Measurements from ENCODE around the gene CRIP2. TPM values are rescaled to one million over a fixed set of nuclear protein-coding genes. Genes with fewer than 3 reads are reported as not detected.

Gene CRIP2
- total RNA-seq, 5 donors from 2014 or later (not counting 1 experiment from before 2014, with no cell fraction given): 6.4 to 38.7 (median 19.7) TPM

- no peaks in the 10 kb centered on the region for H3K36me3 ChIP-seq (ENCODE audit: control insufficient read depth in 2 of 2, extremely low read depth in 1 of 2, insufficient read depth in 1 of 2, low read length in 1 of 2)
- peaks cover 53 to 63% (median 53%) of the 10 kb centered on the region in 3 donors for H3K4me1 Mint-ChIP-seq
- DNase-seq: no peak
Measured at GRCh38 chr14:105482486-105483110, 8.0 kb downstream of the CRIP2 start.

GRCh38 chr14:105483300-105484068, 8.9 kb downstream of the CRIP2 start:
- Histone ChIP-seq H3K4me1 (ENCODE audit: control insufficient read depth in 1 of 2, extremely low read depth in 1 of 2, insufficient read depth in 2 of 2, low read length in 2 of 2) (peaks cover 29 to 92% of the 10 kb centered on the region in 2 experiments), H3K36me3 (ENCODE audit: control insufficient read depth in 2 of 2, extremely low read depth in 1 of 2, insufficient read depth in 1 of 2, low read length in 1 of 2) (peaks cover 0 to under 1% of the 10 kb centered on the region in 2 donors), H3K27ac (ENCODE audit: low read length) (peak overlapping the region; percentile 100), H3K27me3 (replicated peaks in 1 of 2; ENCODE audit: control insufficient read depth in 2 of 2, extremely low read depth in 1 of 2, insufficient read depth in 2 of 2, low read length in 1 of 2) (peaks cover 0 to 6% of the 10 kb centered on the region in 2 experiments), H3K9me3 (no peaks in the 10 kb centered on the region), H3K4me3 (ENCODE audit: control insufficient read depth in 1 of 2, extremely low read depth in 1 of 2, low read length in 1 of 2) (no peak overlapping the region)
- H3K27me3 Mint-ChIP-seq: no peaks in the 10 kb centered on the region
- ATAC-seq (replicated peaks in 1 of 4) (no peak), DNase-seq (peak in 1 of 35 experiments; percentile 20)
- ChIA-PET POLR2A (no interaction called here), CTCF (no interaction called here)
- WGBS (ENCODE audit: insufficient coverage): 96% methylated on average over 14 of the region's 18 CpGs
- H3K4me3 Mint-ChIP-seq: peak overlapping the region in 1 of 3 donors; percentile 79
- H3K36me3 Mint-ChIP-seq: no peaks in the 10 kb centered on the region
- peak overlapping the region; percentile 99 to 100 for H3K27ac Mint-ChIP-seq
- no peaks in the 10 kb centered on the region for H3K9me3 Mint-ChIP-seq
- peaks cover 54 to 64% (median 56%) of the 10 kb centered on the region in 3 donors for H3K4me1 Mint-ChIP-seq

More at GRCh38 chr14:105482486-105483110, 8.0 kb downstream of the CRIP2 start:
- Mint-ChIP-seq H3K9me3 (no peaks in the 10 kb centered on the region), H3K4me3 (peak overlapping the region; percentile 71 to 79 (median 76)), H3K27me3 (no peaks in the 10 kb centered on the region), H3K27ac (peak overlapping the region; percentile 99 to 100), H3K36me3 (no peaks in the 10 kb centered on the region)
- no peak for ATAC-seq (replicated peaks in 1 of 4)
- Histone ChIP-seq H3K4me1 (ENCODE audit: control insufficient read depth in 1 of 2, extremely low read depth in 1 of 2, insufficient read depth in 2 of 2, low read length in 2 of 2) (peaks cover 29 to 92% of the 10 kb centered on the region in 2 experiments), H3K9me3 (no peaks in the 10 kb centered on the region), H3K4me3 (ENCODE audit: control insufficient read depth in 1 of 2, extremely low read depth in 1 of 2, low read length in 1 of 2) (peak overlapping the region; percentile 17 to 55), H3K27me3 (replicated peaks in 1 of 2; ENCODE audit: control insufficient read depth in 2 of 2, extremely low read depth in 1 of 2, insufficient read depth in 2 of 2, low read length in 1 of 2) (peaks cover 0 to 6% of the 10 kb centered on the region in 2 experiments), H3K27ac (ENCODE audit: low read length) (peak overlapping the region; percentile 100)
- ChIA-PET POLR2A (interaction anchor here in 1 of 2 donors (1.1 kb wide), 1 partner anchor 144 kb away, joined by 5 read pairs; no protein-coding TSS in a partner anchor), CTCF (interaction anchor here (0.6 to 2.7 kb wide), 3 partner anchors 8 to 417 kb away, joined by 3 to 74 read pairs (median 9); partner anchors contain the start of genes GPR132 (in 1 of the 2) and TEDC1 (in 1 of the 2))
- WGBS (ENCODE audit: insufficient coverage): 92% methylated on average over 13 of the region's 18 CpGs

GRCh38 chr14:105484069-105484996, 9.7 kb downstream of the CRIP2 start:
- H3K27me3 ChIP-seq (replicated peaks in 1 of 2; ENCODE audit: control insufficient read depth in 2 of 2, extremely low read depth in 1 of 2, insufficient read depth in 2 of 2, low read length in 1 of 2): peaks cover 0 to 4% of the 10 kb centered on the region in 2 experiments
- ChIA-PET CTCF (no interaction called here), POLR2A (no interaction called here)
- H3K9me3 Mint-ChIP-seq: no peaks in the 10 kb centered on the region
- no peaks in the 10 kb centered on the region for H3K27me3 Mint-ChIP-seq
- peaks cover 34 to 95% of the 10 kb centered on the region in 2 experiments for H3K4me1 ChIP-seq (ENCODE audit: control insufficient read depth in 1 of 2, extremely low read depth in 1 of 2, insufficient read depth in 2 of 2, low read length in 2 of 2)
- peak overlapping the region; percentile 15 to 87 (median 35) for H3K4me3 Mint-ChIP-seq
- H3K27ac ChIP-seq (ENCODE audit: low read length): peak overlapping the region; percentile 100
- ATAC-seq (replicated peaks in 1 of 4) (no peak), DNase-seq (peak in 32 of 35 experiments; percentile 33 to 79 (median 51))
- H3K36me3 Mint-ChIP-seq: peaks cover 1% of the 10 kb centered on the region
- H3K4me3 ChIP-seq (ENCODE audit: control insufficient read depth in 1 of 2, extremely low read depth in 1 of 2, low read length in 1 of 2): no peak overlapping the region
- H3K27ac Mint-ChIP-seq: peak overlapping the region; percentile 91 to 95
- H3K36me3 ChIP-seq (ENCODE audit: control insufficient read depth in 2 of 2, extremely low read depth in 1 of 2, insufficient read depth in 1 of 2, low read length in 1 of 2): peaks cover 0 to 6% of the 10 kb centered on the region in 2 donors
- H3K4me1 Mint-ChIP-seq: peaks cover 60 to 69% (median 62%) of the 10 kb centered on the region in 3 donors
- H3K9me3 ChIP-seq: no peaks in the 10 kb centered on the region
- WGBS (ENCODE audit: insufficient coverage): 73% methylated on average over 15 of the region's 20 CpGs

GRCh38 chr14:105484997-105485393, 10.4 kb downstream of the CRIP2 start:
- no peak for ATAC-seq (replicated peaks in 1 of 4)
- Histone ChIP-seq H3K27me3 (replicated peaks in 1 of 2; ENCODE audit: control insufficient read depth in 2 of 2, extremely low read depth in 1 of 2, insufficient read depth in 2 of 2, low read length in 1 of 2) (no peaks in the 10 kb centered on the region), H3K4me3 (ENCODE audit: control insufficient read depth in 1 of 2, extremely low read depth in 1 of 2, low read length in 1 of 2) (no peak overlapping the region), H3K36me3 (ENCODE audit: control insufficient read depth in 2 of 2, extremely low read depth in 1 of 2, insufficient read depth in 1 of 2, low read length in 1 of 2) (peaks cover 0 to 6% of the 10 kb centered on the region in 2 donors), H3K27ac (ENCODE audit: low read length) (peak overlapping the region; percentile 100), H3K4me1 (ENCODE audit: control insufficient read depth in 1 of 2, extremely low read depth in 1 of 2, insufficient read depth in 2 of 2, low read length in 2 of 2) (peaks cover 34 to 95% of the 10 kb centered on the region in 2 experiments), H3K9me3 (no peaks in the 10 kb centered on the region)
- 88% methylated on average over 9 of the region's 16 CpGs for WGBS (ENCODE audit: insufficient coverage)
- no peaks in the 10 kb centered on the region for H3K9me3 Mint-ChIP-seq
- peak in 1 of 35 experiments; percentile 20 for DNase-seq
- ChIA-PET POLR2A (no interaction called here), CTCF (no interaction called here)
- H3K27me3 Mint-ChIP-seq: no peaks in the 10 kb centered on the region
- peaks cover 61 to 68% (median 63%) of the 10 kb centered on the region in 3 donors for H3K4me1 Mint-ChIP-seq
- peak overlapping the region; percentile 91 to 95 for H3K27ac Mint-ChIP-seq
- peak overlapping the region in 1 of 3 donors; percentile 87 for H3K4me3 Mint-ChIP-seq
- H3K36me3 Mint-ChIP-seq: peaks cover 5% of the 10 kb centered on the region

- CTCF ChIA-PET: no interaction called here
Measured at GRCh38 chr14:105485739-105486162, 11.1 kb downstream of the CRIP2 start.

More at GRCh38 chr14:105485739-105486162, 11.1 kb downstream of the CRIP2 start:
- Histone ChIP-seq H3K9me3 (no peaks in the 10 kb centered on the region), H3K4me3 (ENCODE audit: control insufficient read depth in 1 of 2, extremely low read depth in 1 of 2, low read length in 1 of 2) (peak overlapping the region in 1 of 2 donors; percentile 94), H3K27me3 (replicated peaks in 1 of 2; ENCODE audit: control insufficient read depth in 2 of 2, extremely low read depth in 1 of 2, insufficient read depth in 2 of 2, low read length in 1 of 2) (no peaks in the 10 kb centered on the region), H3K27ac (ENCODE audit: low read length) (peak overlapping the region; percentile 100), H3K4me1 (ENCODE audit: control insufficient read depth in 1 of 2, extremely low read depth in 1 of 2, insufficient read depth in 2 of 2, low read length in 2 of 2) (peaks cover 34 to 90% of the 10 kb centered on the region in 2 experiments), H3K36me3 (ENCODE audit: control insufficient read depth in 2 of 2, extremely low read depth in 1 of 2, insufficient read depth in 1 of 2, low read length in 1 of 2) (peaks cover 0 to 6% of the 10 kb centered on the region in 2 donors)
- POLR2A ChIA-PET: interaction anchor here in 1 of 2 donors (1.0 kb wide), 1 partner anchor 421 kb away, joined by 5 read pairs; the partner anchor contains the start of gene GPR132
- Mint-ChIP-seq H3K4me3 (peak overlapping the region in 2 of 3 donors; percentile 65 to 87), H3K9me3 (no peaks in the 10 kb centered on the region), H3K27me3 (no peaks in the 10 kb centered on the region), H3K36me3 (peaks cover 5% of the 10 kb centered on the region), H3K4me1 (peaks cover 55 to 60% (median 56%) of the 10 kb centered on the region in 3 donors), H3K27ac (peak overlapping the region; percentile 91 to 95)
- WGBS (ENCODE audit: insufficient coverage): 43% methylated on average over 8 of the region's 12 CpGs
- DNase-seq (peak in 23 of 35 experiments; percentile 33 to 79 (median 49)), ATAC-seq (replicated peaks in 1 of 4) (no peak)
